Lung (tissue), 12 donors: ENCODE results near the gene MYO5C. TPM values are rescaled to one million over a fixed set of nuclear protein-coding genes. Genes with fewer than 3 reads are reported as not detected.

Experiments
- ATAC-seq: fragments of 200-7000 bp; cut with Tn5 transposase; one replicate; pipeline ENCODE4 v1.9.1; 2020; ENCODE audit warnings: moderate number of reproducible peaks; ENCODE audit not compliant: insufficient read depth, low FRiP score
- DNase-seq, 3 donors: peaks; one replicate each; pipeline ENCODE4 v3.0.0-alpha.2; 2013 to 2017
- H3K27ac ChIP-seq, 2 donors: one replicate each; pipeline ENCODE4 v1.5.1; 2013; ENCODE audit warnings: mild to moderate bottlenecking in 2 of 2, moderate library complexity in 2 of 2, control low read depth in 1 of 2, inconsistent platforms in 1 of 2, low read depth in 1 of 2, low read length in 1 of 2
- H3K27me3 ChIP-seq, 3 donors: one replicate each; pipeline ENCODE4 v1.5.1; 2013; ENCODE audit warnings: low read length in 2 of 3; ENCODE audit not compliant: control insufficient read depth in 3 of 3, insufficient read depth in 3 of 3
- H3K36me3 ChIP-seq, 4 donors: one replicate each; pipeline ENCODE4 v1.5.1; 2013; ENCODE audit warnings: low read length in 4 of 4, mild to moderate bottlenecking in 1 of 4, moderate library complexity in 1 of 4; ENCODE audit not compliant: control insufficient read depth in 4 of 4, insufficient read depth in 4 of 4
- H3K4me1 ChIP-seq, 5 donors: one replicate each; pipeline ENCODE4 v1.5.1; 2013; ENCODE audit warnings: low read length in 5 of 5, mild to moderate bottlenecking in 2 of 5, moderate library complexity in 1 of 5; ENCODE audit not compliant: control insufficient read depth in 5 of 5, insufficient read depth in 5 of 5
- H3K4me3 ChIP-seq: one replicate; pipeline ENCODE4 v1.5.1; 2013; ENCODE audit warnings: mild to moderate bottlenecking, control low read depth, moderate library complexity
- H3K9ac ChIP-seq, 2 donors: one replicate each; pipeline ENCODE4 v1.5.1; 2013; ENCODE audit warnings: low read length in 2 of 2, control low read depth in 1 of 2; ENCODE audit not compliant: insufficient read depth in 1 of 2
- H3K9me3 ChIP-seq, 4 donors: one replicate each; pipeline ENCODE4 v1.5.1; 2013; ENCODE audit warnings: low read length in 3 of 4, mild to moderate bottlenecking in 1 of 4, moderate library complexity in 1 of 4; ENCODE audit not compliant: control insufficient read depth in 4 of 4, insufficient read depth in 3 of 4
- CTCF ChIP-seq: IDR thresholded peaks from 2 replicates; pipeline ENCODE4 v1.5.1; 2012; ENCODE audit warnings: mild to moderate bottlenecking; ENCODE audit errors: control extremely low read depth, extremely low read depth
- WGBS, 2 donors: extraction: QIAGEN DNeasy Blood & Tissue Kit; methylation state at CpG; one replicate each; pipeline ENCODE4 v1.1.7; 2013; 5-methylcytosine and 5-hydroxymethylcytosine counted together
- polyA plus RNA-seq, 2 donors: library from polyadenylated mRNA; stranded (reverse); fragments of 200-250 nt; gene quantifications; one replicate each; pipeline ENCODE4 v1.2.1, GENCODE V29; 2013
- total RNA-seq, 2 donors: library from RNA; depleted of rRNA in 1 of 2; stranded (reverse); fragments of >200 nt in 1 of 2; gene quantifications; one replicate each; pipeline ENCODE4 v1.2.1, GENCODE V29; 2014 to 2021
- donor health status: control.
- donor health status: control.
- donor health status: Bipolar disorder and iron deficiency.
- donor health status: healthy.
- donor health status: DM: yes; HTN: yes; CAD: no.

MYO5C gene
- total and polyA plus RNA-seq, 4 donors = 11.1 to 70.1 (median 40.0) TPM

- H3K9me3 ChIP-seq = no peaks in the 10 kb centered on the region
- no peaks in the 10 kb centered on the region for H3K4me1 ChIP-seq
- ATAC-seq = no peak
- DNase-seq = no peak
- H3K4me3 ChIP-seq = no peak overlapping the region
- no peak for TF ChIP-seq CTCF
- H3K36me3 ChIP-seq = no peaks in the 10 kb centered on the region
- 78 to 83% methylated on average over 6 of the region's 6 CpGs for WGBS, 2 donors
- no peak overlapping the region for H3K27ac ChIP-seq
- H3K27me3 ChIP-seq = no peaks in the 10 kb centered on the region
- no peak overlapping the region for H3K9ac ChIP-seq
Observed at GRCh38 chr15:52309154-52309548, 13.5 kb upstream of the MYO5C start.

GRCh38 chr15:52308446-52309153, 13.0 kb upstream of the MYO5C start:
- no peak for TF ChIP-seq CTCF
- Histone ChIP-seq H3K27ac (no peak overlapping the region), H3K9me3 (no peaks in the 10 kb centered on the region), H3K27me3 (no peaks in the 10 kb centered on the region), H3K4me3 (no peak overlapping the region), H3K4me1 (no peaks in the 10 kb centered on the region), H3K9ac (no peak overlapping the region), H3K36me3 (no peaks in the 10 kb centered on the region)
- ATAC-seq = no peak
- 86 to 87% methylated on average over 8 of the region's 8 CpGs for WGBS, 2 donors
- DNase-seq = no peak

GRCh38 chr15:52307847-52308246, 12.2 kb upstream of the MYO5C start:
- Histone ChIP-seq H3K4me1 (peaks cover 0 to 2% (median 0%) of the 10 kb centered on the region in 5 donors), H3K27ac (no peak overlapping the region), H3K36me3 (no peaks in the 10 kb centered on the region), H3K9ac (no peak overlapping the region), H3K4me3 (no peak overlapping the region), H3K9me3 (no peaks in the 10 kb centered on the region), H3K27me3 (no peaks in the 10 kb centered on the region)
- WGBS, 2 donors = 97 to 98% methylated on average over 4 of the region's 4 CpGs
- no peak for ATAC-seq
- no peak for DNase-seq
- TF ChIP-seq CTCF = no peak

- no peak for TF ChIP-seq CTCF
- no peak overlapping the region for H3K27ac ChIP-seq
- peaks cover 0 to 10% (median 0%) of the 10 kb centered on the region in 5 donors for H3K4me1 ChIP-seq
- H3K36me3 ChIP-seq = no peaks in the 10 kb centered on the region
- ATAC-seq (no peak), DNase-seq (no peak)
- 45 to 50% methylated on average over 1 of the region's 1 CpG for WGBS, 2 donors
- no peaks in the 10 kb centered on the region for H3K9me3 ChIP-seq
- no peak overlapping the region for H3K4me3 ChIP-seq
- no peak overlapping the region for H3K9ac ChIP-seq
- no peaks in the 10 kb centered on the region for H3K27me3 ChIP-seq
Observed at GRCh38 chr15:52306270-52306669, 10.7 kb upstream of the MYO5C start.
